NCI-H2107 treated with DMSO at 0.1 percent for 48 hours (cell line): ENCODE data around the gene TMEM183A.
A peak's percentile ranks its signal among the peaks of the same experiment; 100 is the strongest.

Experiments
- DNase-seq: peaks from one replicate; lab custom pipeline; 2025; ENCODE audit not compliant: unreplicated experiment; lab: John Stamatoyannopoulos, UW

TMEM183A gene

DNA sequence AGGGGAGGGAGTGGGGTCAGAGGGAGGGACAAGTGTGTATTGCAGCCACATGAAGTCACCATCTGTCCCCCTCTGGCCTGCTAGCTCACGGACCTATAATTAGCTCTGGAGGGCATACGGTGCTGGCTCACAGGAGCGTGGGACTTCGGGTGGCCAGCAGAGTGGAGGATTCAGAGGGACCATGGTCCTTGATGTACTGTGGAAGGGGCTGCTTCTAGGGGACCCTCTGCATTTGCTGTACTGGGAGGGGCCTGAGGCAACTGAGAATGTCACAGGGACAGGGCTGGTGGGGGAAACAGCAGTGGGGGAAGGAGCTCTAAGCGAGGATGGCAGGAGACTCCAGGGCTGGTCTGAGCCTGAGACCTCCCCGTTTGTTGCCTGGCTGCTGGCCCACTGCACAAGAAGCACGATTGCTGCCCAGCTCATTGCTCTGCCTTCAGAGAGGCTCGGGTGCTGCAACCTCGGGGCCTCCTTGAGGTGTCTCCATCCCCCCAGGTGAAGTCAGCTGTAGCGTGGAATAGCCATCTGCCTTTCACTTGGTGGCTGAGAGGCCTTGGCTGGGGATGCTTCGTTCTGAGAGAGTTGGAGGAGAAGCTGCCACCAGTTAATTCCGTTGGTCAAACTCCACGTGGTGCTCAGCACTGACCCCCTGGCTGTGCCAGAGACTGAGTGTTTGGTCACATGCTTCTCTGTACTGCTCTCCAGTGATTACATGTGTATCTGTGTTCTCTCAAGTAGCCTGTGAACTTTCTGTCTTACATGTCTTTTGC lies 21.8 kb downstream of the TMEM183A start:
- no peak for DNase-seq

DNA sequence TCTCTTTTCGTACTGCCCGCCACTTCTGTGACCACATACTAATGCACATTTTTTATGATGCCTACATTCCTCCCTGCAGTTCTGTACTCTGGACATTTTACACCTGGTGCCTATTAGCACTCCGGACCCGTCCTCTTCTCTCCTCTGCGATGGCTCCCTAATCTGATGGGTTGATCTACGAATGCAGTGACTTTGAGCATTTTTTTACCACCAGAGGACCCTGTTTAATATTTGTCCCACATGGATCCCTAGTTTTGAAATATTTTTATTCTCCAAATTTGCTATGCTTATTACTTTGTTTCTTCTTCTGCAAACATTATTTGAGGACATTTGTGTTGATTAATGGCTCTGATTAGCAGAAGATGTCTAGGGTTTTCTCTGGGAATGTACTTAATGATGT lies 24.3 kb downstream of the TMEM183A start:
- no peak for DNase-seq

DNA sequence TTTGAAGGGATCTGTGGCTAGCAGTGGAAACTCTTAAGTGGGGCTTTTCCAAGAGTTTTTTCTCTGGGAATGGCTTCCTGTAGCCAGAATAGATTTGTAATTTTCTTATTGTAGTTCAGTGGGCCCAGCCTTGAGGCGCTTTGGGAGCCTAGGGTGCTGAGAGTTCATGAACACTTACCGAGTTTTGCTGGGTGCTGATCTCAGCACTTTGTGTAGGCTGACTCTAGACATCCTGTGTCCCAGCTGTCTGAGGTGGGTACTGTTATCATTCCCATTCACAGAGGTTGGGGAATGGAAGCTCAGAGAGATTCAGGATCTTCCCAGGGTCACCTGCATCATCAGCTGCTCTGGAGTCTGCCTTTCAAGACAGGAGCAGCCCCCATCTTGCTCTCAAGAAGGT lies 26.1 kb downstream of the TMEM183A start:
- DNase-seq: no peak

DNA sequence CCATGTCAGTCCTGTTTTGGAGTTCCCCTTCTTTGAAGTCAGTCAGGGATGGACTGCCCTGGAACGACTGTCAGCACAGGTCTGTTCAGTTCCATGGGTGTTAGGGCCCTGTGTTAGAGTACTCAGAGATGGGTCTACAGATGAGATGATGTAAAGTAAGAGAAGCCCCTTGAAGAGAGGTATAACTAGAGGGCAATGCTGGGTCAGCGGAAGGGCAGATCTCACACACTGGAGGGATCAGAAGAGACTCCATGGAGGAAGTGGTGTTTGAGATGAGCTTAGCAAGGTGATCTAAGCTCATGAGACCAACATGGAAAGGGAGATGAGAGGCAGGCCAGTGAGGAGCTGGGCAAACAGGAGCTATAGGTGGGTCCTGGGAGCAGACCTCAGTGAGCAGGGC lies 26.7 kb downstream of the TMEM183A start:
- DNase-seq: no peak

DNA sequence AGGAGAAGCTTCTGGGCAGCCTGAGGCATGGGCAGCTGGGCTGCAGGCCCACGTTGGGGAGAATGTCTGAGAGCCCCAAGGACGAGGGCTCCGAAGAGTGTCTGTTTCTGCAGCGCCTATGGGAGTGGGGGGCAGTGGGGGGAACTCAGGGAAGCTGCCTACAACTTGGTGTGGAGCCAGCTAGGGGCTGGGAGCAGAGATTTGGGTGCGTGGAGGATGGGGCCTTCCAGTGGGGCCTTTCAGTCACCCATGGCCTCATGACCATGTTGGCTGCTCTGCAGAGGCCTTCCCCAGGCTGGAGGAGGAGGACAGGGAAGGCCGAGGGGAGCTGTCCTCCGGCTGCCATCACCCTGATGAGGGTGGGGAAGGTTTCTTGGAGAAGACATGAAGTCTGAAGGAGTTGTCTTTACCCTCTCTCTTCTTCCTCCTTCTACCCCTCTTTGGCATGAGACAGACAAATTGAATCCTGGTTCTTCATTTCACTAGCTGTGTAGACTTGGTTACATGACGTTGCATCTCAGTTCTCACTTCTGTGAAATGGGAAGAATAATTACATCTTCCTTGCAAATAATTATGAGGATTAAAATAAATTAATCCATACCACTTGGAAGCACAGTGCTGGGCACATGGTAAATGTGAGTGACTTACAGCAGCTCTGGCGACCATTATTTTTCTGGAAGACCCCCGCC lies 27.4 kb downstream of the TMEM183A start:
- no peak for DNase-seq

DNA sequence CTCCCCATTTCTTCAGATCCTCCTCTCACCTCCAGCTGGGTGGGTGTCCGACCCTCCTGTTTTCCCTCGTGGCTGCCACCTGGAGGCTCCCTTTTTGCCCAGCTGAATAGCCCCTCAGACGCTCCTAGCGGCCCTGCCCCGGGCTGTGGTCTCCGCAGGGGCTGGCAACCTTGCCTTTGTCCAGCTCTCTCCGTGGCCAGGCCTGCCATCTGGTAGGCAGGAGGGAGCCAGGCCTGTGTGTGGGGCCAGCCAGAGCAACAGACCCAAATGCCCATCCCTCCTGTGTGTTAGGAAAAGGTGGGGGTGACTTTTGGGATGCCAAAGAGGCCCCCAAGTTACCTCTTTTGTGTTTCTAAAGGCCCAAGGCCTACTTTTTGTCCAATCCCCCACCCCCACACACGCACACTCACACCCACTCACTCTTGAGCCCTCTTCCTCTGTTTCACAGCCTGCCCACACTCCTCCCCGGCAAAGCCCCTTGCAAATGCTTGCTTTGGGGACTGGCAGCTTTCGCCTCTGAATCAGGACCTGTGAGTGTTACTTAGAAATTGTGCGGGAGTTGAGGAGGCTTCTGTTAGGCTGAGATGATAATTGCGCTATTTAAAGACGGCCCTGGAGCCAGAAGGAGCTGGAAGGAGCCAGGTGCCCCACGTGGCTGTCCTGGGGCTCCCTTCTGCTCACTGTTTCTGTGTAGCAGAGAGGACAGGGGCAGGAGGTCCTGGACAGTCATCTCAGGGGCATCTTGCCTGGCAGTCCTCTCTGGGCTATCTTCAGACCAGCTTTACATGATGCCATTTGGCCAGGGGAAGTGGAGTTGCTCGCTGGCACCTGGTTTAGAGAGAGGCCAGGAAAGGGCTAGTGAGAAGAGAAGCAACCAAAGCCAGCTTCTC lies 28.2 kb downstream of the TMEM183A start:
- DNase-seq: no peak

DNA sequence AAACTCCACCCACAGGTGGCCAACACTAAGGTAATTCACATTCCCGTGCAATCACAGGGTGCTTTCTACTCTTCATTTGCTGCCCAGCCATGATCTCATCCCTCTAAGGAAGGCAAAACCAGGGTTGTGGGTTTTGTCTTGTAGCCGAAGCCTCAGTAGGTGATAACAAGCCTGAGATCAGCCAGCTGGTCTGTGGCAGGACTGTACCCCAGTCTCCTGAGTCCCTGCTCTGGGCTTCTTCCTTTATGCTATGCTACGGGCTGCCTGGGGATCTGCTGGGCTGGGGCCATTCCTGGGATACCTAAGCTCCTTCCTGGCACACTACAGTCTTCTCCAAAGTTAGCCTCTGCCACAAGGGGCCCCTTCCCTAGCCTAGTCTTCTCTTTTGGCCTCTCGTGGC lies 29.0 kb downstream of the TMEM183A start:
- DNase-seq: no peak

DNA sequence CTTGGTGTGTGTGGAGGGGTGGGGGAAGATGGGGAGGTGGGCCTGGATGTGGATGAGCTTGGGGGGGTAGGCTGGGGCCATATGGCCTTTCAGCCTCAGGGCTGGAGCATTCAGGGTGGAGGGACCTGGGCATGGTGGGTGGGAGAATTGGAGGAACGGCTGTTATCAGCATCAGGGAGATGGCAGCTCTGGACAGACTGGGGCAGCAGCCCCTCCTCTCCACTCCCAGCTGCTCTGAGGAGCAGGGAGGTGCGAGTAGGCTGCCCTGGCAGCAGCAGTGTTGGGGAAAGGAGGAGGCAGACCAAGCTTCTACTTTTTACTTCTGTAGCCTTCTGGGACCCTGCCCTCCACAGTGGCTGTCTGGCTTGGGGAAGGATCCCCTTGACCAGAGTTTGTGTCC lies 29.4 kb downstream of the TMEM183A start:
- no peak for DNase-seq

DNA sequence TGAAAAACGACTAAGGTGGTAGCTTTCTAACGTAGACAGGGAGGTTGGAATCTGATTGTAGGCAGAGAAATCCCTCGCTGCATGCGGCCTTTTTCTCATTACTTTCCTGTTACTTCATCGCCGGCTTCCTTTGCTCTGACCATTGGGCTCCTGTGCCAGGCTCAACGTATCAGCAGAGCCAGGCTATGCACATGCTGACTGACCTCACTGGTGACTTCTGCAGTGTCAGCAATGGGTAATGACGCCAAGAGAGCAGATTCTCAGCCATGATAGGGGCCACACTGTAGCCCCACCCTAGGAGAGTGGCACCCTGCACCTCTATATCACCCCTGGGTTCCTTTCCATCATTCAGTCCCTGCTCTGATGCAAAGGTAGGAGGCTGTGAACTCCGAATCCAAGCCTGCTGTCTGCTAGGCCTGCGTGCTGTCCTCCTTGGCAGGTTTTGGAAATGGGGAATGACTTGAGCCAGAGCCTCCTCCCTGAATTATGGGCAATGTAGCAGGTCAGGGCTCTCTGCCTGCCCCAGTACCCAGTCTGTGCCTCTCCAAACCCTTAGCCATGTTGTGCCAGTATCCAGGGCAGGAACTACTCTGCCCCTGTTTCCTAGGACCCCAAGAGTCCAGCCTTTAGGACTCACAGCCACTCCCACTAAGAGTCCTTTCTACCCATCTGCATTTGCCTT lies 30.5 kb downstream of the TMEM183A start:
- DNase-seq: no peak

DNA sequence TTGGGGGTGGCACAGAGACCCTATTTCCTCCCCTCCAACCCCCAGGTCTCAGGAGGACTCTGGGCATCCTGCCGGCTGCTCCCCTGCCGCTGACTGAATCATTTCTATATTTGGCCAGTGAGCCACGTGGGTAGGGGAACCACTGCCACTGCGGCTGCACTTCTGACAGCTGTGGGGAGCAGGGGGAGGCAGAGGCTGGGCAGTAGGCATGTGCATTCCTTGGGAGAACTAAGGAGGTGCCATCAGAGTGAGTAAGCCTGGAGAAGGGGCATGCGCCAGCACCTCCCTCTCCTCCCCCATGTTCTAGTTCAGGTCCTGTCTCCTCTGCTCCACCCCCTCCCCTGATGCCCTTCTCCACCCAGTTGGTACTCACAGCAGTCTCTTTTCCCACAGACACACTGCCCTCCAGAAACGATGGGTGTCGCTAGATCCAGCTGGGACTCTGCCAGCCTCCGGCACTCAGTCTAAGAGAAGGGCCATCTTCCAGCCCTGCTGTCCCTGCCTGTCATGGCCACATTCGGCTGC lies 31.1 kb downstream of the TMEM183A start:
- no peak for DNase-seq

DNA sequence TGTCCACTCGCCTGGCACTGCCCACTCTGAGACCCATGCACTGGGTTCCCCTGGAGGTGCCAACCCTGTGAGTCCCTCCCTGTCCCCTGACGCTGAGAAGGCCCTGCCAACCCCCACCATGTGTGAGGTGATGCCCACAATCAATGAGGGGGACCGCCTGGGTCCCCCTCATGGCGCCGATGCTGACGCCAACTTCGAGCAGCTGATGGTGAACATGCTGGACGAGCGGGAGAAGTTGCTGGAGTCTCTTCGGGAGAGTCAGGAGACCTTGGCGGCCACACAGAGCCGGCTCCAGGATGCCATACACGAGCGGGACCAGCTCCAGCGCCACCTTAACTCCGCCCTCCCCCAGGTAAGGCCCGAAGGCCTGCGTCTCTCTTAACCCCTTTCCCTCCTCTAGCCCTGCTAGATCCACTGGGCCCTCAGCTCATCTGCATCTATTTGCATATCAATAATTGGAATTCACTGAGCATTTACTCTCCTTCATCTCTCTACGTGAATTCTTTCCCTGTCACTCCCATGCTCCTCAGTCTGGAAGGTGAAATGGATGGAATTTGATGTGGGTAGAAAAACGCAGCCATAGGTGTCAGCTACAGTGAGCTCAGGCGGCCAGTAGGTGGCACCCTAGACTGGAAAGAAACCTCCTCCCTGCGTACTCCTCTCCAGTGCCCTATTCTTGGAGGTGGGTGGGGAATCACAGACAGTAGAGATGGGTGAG lies 31.9 kb downstream of the TMEM183A start:
- DNase-seq: peak; percentile 70

DNA sequence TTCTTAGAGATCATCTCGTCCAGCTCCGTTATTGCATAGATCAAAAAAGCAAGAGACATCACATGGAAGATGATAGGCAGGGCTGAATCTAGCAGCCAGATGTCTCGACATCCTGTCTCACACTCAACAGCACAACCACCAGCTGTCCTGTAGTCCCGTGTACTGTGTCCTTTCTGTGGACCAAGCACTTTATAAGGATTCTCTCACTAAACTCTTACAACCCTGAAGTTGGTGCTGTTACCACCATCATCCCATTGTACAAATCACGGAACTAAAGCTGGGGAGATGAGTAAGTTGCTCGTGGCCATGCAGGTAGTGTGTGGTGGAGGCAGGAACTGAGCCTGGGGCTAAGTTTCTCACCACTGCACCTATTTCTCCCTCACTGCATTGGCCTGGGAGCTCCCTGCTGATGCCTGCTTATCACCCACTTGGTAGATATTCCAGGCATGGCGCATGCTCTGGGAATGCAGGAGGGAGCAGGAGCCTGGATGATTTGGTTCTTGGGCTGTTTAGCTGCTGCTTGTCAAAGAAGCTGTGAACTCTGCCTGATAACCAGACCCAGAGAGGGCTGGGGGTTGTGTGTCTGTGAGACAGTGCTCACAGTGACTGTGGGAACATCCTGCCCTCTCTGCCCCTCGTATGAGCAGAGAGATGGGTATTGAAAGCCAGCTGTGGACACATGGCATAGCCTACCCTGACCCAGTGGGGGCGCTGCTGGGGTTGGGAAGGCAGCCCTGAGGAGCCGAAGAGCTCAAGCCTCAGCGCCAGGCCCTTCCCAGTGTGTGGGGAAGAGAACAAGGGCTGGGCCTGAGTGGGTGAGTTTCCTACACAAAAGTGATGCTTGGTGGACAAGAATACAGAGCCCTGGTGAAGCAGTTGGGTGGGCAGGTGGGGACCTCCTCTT lies 32.7 kb downstream of the TMEM183A start:
- DNase-seq: no peak

DNA sequence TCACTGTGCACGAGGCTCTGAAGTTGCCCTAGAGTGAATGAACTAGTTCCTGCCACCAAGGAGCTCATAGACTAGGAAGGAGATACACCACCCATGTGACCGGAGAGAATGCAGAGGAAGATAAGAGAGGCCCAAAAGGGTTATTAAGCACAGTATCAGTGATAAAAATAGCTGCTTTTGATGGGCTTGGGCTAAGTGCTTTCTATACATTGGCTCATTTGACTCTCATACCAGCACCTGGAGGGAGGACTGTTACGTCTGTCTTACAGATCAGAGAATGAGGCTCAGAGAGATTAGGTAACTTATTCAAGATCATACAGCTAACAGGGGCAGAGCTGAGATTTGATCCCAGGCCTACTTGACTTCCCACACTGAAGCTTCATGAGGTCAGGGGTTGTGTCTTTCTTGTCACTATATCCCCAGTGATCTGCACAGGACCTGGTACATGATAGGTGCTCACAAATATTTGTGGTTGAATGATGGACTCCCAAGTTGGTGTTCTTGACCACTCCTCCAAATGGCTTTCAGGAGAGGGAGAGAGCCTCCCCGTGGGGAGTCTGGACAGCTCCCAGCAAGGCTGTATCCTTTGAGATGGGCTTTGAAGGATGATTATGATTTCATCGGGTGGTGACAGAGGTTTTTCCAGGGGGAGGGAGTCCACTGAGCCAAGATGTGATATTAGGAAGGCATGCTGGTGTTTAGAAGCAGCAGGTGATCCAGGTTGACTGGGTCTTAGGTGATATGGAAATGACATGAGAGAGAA lies 33.5 kb downstream of the TMEM183A start:
- no peak for DNase-seq

DNA sequence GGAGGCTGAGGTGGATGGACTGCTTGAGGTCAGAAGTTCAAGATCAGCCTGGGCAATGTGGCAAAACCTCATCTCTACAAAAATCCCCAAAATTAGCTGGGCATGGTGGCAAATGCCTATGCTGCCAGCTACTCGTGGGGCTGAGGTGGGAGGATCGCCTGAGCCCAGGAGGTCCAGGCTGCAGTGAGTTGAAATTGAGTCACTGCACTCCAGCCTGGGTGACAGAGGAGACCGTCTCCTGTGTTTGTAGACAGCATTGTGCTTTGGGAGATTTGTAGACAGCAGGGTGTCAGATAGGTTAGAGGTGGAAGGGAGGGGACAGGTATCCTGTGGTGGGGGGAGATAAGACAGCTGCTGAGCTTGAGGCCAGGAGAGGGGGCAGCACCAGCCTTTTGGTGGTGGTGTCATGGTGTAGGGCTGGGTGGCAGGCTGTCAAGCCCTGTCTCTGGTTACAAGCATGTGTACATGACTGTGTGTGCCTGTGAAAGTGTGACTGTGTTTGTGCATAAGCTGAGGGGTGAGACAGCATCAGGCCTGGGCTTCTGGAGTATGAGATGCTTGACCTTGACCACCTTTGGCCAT lies 34.3 kb downstream of the TMEM183A start:
- no peak for DNase-seq

DNA sequence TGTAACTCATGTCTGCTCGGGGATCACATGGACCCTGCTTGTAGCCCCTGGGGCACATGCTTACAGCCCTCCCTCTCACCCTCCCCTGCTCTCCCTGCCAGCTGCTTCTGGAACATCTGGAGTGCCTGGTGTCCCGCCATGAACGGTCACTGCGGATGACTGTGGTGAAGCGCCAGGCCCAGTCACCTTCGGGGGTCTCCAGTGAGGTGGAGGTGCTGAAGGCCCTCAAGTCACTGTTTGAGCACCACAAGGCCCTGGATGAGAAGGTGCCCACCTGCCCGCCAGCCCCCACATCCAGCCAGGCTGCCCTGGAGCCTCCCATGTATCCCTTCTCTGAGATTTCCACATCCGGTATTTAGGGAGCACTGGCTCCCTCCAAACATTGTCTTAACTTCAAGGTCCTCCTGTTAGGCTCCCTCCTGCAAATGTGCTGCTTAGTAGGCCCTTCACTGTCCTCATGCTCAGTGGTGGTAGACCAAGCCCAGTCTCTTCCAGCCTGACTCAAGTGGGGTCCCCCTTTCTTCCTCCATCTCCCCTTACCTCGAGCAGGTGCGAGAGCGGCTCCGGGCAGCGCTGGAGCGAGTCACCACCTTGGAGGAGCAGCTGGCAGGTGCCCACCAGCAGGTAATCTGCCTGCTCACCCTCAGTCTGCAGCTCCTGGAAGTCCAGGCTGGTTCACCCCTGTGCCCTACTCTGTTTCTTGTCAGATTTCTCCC lies 36.8 kb downstream of the TMEM183A start:
- no peak for DNase-seq

DNA sequence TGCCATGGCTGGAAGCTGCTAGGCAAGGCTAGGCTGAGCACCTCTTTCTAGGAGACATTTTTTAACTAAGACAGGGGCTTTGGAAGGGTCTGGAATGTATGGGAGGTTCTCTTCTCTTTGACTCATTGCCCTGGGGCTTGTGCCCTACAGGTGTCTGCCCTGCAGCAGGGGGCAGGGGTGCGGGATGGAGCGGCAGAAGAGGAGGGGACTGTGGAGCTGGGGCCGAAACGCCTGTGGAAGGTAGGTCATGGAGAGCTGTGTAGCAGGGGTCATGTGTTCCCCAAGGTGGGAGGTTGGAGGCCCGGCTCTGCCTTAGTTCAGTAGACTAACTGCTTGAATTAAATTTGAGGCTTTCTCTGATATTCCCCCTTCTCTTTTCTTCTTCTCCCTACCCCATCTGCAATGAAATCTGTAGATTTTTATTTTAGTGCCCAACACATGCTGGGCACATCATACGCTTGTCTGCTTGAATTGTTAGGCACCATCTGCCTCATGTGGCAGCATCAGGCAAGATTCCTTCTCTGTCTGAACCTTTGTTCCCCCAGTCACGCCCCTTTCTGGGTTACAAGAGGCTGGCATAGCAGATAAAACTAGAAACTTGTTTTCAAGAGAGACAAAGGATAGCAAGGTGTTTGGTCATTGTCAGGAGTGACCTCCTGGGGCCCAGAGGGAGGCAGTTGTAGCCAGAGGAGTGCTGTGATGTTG lies 37.5 kb downstream of the TMEM183A start:
- DNase-seq: no peak

DNA sequence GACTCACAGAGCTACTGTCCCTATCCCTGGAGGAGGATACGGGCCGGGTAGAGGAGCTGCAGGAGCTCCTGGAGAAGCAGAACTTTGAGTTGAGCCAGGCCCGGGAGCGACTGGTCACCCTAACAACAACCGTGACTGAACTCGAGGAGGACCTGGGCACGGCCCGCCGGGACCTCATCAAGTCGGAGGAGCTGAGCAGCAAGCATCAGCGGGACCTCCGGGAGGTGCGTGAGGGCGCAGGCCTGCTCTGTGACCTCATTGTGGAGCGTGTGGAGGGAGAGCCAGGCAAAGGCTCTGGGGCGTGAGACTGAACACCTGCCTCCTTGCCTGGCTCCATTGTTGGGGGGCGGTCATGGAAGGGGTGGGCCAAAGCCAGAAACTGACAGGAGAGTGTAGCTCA lies 38.2 kb downstream of the TMEM183A start:
- DNase-seq: no peak
